Prostate gland (tissue), 2 donors: ENCODE data around the gene TMCO6.

Experiments used
- CTCF ChIP-seq, 4 experiments: fragments of 200-600 bp in 2 of 4; fragments of 450-650 bp in 2 of 4; sonication (generic) in 2 of 4; IDR thresholded peaks; 1 replicate in 3 of 4; 2 replicates in 1 of 4; pipeline ENCODE4 v1.5.1; 2016 to 2019; ENCODE audit warnings: antibody characterized with exemption in 4 of 4, mild to moderate bottlenecking in 2 of 4, moderate library complexity in 2 of 4
- POLR2A ChIP-seq: fragments of 450-650 bp; IDR thresholded peaks from one replicate; pipeline ENCODE4 v1.6.1; 2016; ENCODE audit warnings: antibody characterized with exemption, mild to moderate bottlenecking
- POLR2AphosphoS5 ChIP-seq: sonication (generic); formaldehyde crosslinking; IDR thresholded peaks from one replicate; pipeline ENCODE4 v1.6.1; 2017; ENCODE audit warnings: antibody characterized with exemption

- TF ChIP-seq POLR2A (no peak), CTCF (IDR thresholded peaks at IDR 0.05) (no peak), POLR2AphosphoS5 (no peak)
These were observed 8.8 kb upstream of the TMCO6 start for GRCh38 chr5:140630292-140631035.
